ENCODE results near the gene TCF3.

Gene TCF3

GRCh38 chr19:1579222-1579621 is 73.2 kb downstream of the TCF3 start:
- DNase-seq = no peak

GRCh38 chr19:1577929-1578618 is 74.3 kb downstream of the TCF3 start:
- no peak for DNase-seq

GRCh38 chr19:1577090-1577928 is 75.1 kb downstream of the TCF3 start:
- DNase-seq = no peak

GRCh38 chr19:1576242-1577089 is 75.9 kb downstream of the TCF3 start:
- DNase-seq = no peak

- DNase-seq = no peak
These were observed 76.8 kb downstream of the TCF3 start for GRCh38 chr19:1575323-1576241.

GRCh38 chr19:1574354-1575136 is 77.9 kb downstream of the TCF3 start:
- no peak for DNase-seq

- no peak for DNase-seq
These were observed 79.6 kb downstream of the TCF3 start for GRCh38 chr19:1572795-1573194.

GRCh38 chr19:1571358-1571757 is 81.1 kb downstream of the TCF3 start:
- DNase-seq = no peak

GRCh38 chr19:1570836-1571235 is 81.6 kb downstream of the TCF3 start:
- DNase-seq = no peak

- no peak for DNase-seq
These were observed 82.4 kb downstream of the TCF3 start for GRCh38 chr19:1569997-1570396.

- DNase-seq = peak; percentile 85 to 98 (median 95)
These were observed 83.9 kb downstream of the TCF3 start, which contains the start of gene MEX3D for GRCh38 chr19:1568320-1569019. MEX3D (minus strand) TSS chr19:1568325; CDS start chr19:1568058, 267 bp downstream.

GRCh38 chr19:1567848-1568227 is 84.6 kb downstream of the TCF3 start:
- DNase-seq = peak in 1 of 3 donors; percentile 15

- peak; percentile 35 to 70 (median 44) for DNase-seq
These were observed 85.1 kb downstream of the TCF3 start for GRCh38 chr19:1567116-1567847.

GRCh38 chr19:1566392-1567115 is 85.9 kb downstream of the TCF3 start:
- no peak for DNase-seq

- DNase-seq = no peak
These were observed 89.2 kb downstream of the TCF3 start for GRCh38 chr19:1563251-1563650.

- DNase-seq = no peak
These were observed 91.1 kb downstream of the TCF3 start for GRCh38 chr19:1561236-1561842.

- DNase-seq = no peak
These were observed 92.0 kb downstream of the TCF3 start for GRCh38 chr19:1560286-1560882.

All from suppressor macrophage treated with lipopolysaccharide for 1 hour (primary cell).